HG03095 (cell line): ENCODE measurements around the gene BBIP1.
"Not testable (repeated sequence)": the region's sequence is repeated elsewhere in the genome, so short reads cannot be mapped to it uniquely, and the experiment has no call there.

Source experiments
- ATAC-seq: cut with Tn5 transposase; IDR thresholded peaks from one replicate; pipeline ENCODE4 v1.9.1; 2021; ENCODE audit warnings: moderate library complexity; ENCODE audit not compliant: unreplicated experiment

Gene BBIP1

DNA sequence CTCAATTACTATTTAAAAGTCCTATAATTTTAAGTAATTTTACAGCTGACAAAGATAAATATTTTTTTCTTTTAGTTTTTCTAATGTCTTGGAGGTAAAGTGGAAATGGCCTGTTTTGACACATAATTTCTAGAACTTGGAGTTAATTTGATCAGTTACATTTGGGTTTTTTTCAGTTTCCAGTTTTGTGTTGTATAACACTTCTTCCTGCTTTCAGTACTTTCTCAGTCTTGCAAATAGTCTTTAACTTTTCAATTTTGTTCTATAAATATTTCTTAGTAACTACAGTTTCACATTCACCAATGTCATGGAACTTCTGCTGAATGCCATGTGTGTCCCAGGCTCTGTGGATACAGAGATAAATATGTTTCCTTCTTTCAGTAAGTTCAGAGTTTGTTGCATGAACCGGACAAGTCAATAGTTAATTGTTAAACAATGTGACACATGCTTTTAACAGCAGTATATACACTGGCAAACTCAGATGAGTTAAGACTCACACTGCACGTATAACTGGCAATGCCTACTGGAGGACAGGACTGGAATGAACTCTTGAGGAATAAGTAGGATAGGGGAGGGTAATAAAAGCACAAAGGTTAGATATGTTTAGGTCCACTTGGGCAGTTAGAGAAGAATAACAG is 5.0 kb upstream of the BBIP1 start:
- no peak for ATAC-seq

GRCh38 chr10:110919971-110920881 is 1.2 kb upstream of the BBIP1 start:
- peak; percentile 33 for ATAC-seq

DNA sequence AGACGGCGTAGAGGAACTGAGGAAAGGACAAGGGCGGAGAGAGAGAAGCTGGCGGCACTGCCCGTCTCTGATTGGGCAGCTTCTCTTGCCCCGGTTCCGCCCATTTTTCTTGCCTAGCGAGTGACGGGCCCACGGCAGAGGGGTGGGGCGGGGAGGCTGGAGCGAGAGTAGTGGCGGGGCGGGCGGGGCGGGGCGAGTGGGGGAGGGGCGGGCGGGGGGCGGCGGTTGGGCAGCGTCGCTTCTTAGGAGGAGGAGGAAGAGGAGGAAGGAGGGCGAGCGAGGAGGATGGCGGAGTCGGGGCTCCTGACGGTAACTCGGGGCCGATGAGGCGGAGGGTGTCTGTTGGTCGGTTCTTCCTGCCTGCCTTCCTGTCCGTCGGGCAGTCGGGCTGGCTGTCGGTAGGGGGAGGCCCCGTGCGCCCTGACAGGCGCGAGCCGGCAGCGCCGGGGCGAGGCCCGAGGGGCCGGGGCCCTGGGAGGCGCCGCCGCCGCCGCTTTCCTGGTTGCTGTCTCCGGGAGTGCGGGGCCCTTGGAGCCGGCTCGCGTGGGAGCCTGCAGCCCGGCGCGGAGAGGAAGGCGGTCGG is 460 bp upstream of the BBIP1 start, which contains the start of gene SHOC2:
SHOC2 (plus strand) TSS at position 256 of the 583 bp plus-strand sequence. CDS start 44,755 bp downstream, outside the sequence.
- peak; percentile 81 for ATAC-seq

DNA sequence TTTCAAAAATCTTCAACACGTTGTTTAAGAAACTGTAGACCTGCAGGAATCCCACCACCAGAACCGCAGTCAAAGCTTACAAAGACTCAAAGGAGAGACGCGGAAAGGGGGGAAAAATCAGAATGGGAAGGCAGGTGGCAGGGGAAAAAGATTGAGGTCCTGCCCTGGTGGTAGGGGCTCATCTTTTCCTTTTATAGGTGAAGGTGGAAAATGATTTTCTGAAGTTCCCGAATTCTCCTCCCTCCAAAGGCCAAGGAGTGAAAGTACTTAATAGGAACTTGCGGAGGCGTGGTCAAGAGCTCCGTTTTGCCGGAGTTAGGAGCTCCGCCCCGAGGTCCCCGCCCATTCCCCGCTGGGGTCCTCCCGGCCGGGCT is 724 bp downstream of the BBIP1 start:
- ATAC-seq, result no peak

- ATAC-seq, result no peak
These were observed 2.2 kb downstream of the BBIP1 start for GRCh38 chr10:110916554-110917346.

GRCh38 chr10:110915600-110915999 is 3.4 kb downstream of the BBIP1 start:
- not testable (repeated sequence) for ATAC-seq

- ATAC-seq, result no peak
These were observed 3.9 kb downstream of the BBIP1 start for GRCh38 chr10:110915035-110915434.

DNA sequence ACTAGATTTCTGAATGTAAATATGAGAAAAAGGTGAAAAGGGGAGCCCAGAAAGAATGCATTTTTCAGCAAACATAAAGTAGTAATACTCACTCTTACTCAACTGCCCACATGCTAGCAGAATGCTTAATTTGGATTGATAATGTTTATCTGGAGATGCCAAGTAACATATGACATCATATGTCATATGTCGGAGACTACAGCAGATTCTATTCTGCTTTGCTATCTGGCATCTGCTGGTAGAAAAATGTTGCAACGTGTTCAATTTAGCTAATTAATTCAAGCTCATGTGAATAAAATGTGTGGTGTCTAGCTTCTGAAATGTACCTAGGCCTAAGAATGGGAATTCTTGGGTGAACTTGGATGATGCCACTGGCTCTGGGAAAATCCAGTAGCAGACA is 4.5 kb downstream of the BBIP1 start:
- ATAC-seq, result no peak

DNA sequence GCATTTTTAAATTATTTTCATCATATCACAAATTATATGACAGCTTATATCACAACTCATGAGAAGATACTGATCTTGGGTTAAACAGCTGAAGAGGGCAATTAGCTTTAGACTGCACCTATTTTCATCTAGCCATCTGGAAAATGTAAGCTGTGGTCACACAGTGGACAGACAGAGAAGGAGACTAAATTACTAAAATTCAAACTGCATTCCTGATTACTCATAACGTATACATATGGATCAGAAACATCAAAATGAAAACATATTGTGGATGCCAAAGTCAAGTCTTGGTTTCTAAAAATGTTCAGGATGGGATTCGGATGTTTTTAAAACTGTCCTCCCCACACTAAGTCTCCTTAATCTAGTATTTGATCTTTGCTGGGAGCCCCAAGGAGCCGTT is 6.6 kb downstream of the BBIP1 start:
- no peak for ATAC-seq

DNA sequence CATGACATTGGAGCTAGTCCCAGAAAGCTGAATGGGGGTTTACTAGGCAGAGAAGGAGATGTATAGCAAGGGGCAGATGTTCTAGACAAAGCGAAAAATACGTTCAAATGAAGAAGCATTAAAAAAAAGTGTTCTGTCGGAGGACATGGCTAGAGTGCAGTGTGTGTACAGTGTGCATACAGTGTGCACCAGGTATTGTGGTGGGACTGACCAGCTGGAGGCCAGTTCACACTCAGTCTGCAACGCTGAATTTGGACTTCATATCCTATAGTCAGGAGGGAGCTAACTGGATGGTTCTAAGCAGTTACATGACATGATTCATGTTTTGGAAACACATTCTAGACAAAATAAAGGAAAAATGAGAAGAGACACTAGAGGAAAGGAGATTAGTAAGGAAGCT is 8.8 kb downstream of the BBIP1 start:
- no peak for ATAC-seq

DNA sequence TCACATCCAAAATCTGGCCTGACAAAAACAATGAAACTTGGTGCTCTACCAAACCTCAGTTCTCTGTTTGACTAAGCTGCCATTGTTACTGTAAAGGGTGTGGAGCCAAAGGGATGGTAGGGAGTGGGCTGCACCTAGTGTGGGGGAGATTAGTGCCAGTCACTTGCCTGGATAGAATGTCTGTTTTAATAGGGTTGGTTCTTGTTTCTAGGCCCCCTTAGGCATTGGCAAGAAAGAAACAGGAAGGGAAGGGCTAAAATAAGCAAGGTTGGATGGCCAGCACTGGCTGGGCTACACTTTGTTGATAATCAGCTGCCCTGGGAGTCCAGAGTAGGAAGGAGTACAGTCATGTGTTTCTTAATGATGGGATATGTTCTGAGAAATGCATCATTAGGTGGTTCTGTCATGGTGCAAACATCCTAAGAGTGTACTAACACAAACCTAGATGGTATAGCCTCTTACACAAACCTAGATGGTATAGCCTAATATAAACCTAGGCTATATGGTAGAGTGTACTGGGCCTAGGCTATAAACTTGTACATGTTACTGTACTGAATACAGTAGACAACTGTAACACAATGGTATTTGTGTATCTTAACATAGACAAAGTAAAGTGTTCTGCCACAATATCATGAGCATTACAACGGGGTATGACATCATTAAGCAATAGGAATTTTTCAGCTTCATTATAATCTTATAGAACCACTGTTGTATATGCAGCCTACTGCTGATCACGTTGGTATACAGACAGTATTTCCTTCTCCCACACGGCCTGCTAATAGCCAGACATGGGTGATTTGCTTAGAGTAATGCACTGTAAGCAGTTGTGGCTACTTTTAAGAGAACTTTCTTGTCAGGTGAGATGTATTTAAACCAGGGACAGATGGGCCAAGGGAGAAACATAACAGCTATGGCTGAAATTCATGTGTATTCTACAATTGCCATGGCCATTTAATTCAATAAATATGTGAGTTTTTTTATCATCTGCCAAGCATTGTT is 15.4 kb downstream of the BBIP1 start:
- ATAC-seq, result peak; percentile 53

- ATAC-seq, result no peak
These were observed 16.8 kb downstream of the BBIP1 start for GRCh38 chr10:110901954-110902819.

GRCh38 chr10:110900983-110901382 is 18.0 kb downstream of the BBIP1 start:
- ATAC-seq, result no peak

- no peak for ATAC-seq
These were observed 20.6 kb downstream of the BBIP1 start for GRCh38 chr10:110898391-110898790.

DNA sequence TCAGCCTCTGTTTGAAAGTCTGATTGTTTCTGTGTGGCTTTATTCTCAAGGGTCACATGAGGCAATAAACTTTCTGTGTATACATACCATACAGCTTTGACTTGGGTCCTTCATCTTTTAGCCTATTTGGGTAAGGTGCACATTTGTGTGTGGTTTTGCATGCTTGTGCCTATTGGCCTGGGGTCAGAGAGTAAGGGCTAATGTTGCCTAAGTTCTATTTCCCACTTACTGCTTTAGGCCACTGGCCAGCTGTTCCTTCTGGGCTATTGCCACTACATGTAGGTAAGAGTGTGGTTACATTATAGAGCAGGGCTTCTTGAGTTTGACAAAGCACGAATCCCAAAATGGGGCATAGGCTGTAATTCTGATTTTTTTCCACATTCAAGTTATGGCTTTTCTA is 21.8 kb downstream of the BBIP1 start:
- no peak for ATAC-seq

DNA sequence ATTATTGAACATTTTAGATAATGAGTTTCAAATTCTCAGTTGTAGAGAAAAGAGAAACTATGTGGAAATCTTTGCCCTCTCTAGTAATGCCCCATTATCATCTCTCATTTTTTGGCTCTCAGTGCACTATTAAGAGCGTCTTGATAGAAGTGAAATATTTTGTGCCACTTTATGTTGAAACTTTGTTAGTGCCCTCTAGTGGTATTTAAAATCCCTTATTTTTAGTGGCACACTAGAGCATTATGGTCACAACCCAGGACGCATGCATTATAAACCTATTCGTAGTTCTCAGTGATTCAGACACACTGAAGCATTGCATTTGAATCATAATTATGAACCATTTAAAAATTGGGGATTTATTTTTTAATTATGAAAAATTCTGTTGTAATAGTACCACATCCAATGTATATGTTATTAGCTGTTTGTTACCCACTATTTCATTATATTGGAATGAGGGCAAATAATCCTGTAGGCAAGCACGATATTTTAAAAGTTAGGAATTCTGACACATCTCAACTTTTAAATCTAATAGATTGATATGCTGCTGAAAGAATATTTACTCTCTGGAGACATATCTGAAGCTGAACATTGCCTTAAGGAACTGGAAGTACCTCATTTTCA is 25.3 kb downstream of the BBIP1 start:
- ATAC-seq, result no peak

DNA sequence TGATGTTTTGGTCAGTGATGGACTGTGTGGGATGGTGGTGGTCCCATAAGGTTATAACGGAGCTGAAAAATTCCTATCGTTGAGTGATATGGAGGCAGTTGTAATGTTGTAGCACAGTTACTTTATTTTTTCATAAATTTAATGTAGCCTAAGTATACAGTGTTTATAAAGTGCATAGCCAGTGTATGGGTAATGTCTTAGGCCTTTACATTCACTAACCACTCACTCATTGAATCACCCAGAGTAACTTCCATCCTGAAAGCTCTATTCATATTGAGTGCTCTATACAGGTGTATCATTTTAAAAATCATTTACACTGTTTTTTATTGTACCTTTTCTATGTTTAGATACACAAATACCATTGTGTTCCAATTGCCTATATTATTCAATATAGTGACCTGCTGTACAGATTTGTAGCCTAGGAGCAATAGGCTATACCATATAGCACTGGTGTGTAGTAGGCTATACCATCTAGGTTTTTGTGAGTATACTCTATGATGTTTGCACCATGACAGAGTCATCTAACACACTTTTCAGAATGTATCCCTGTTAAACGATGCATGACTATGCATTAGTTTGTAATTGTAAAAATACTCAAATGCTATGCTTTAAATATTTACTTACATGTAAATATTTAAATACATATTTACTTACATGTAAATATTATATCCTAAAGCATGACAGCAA is 26.2 kb downstream of the BBIP1 start:
- no peak for ATAC-seq

- no peak for ATAC-seq
These were observed 31.4 kb downstream of the BBIP1 start for GRCh38 chr10:110887560-110887959.
